ENCODE results near the gene PMPCA. TPM values are rescaled to one million over a fixed set of nuclear protein-coding genes. Genes with fewer than 3 reads are reported as not detected.

The PMPCA gene
- total RNA-seq, 1 experiment from 2014 or later: 87.1 TPM

GRCh38 chr9:136426787-136427186, 16.3 kb downstream of the PMPCA start:
- H3K9me3 ChIP-seq (replicated peaks): no peaks in the 10 kb centered on the region
- H3K36me3 ChIP-seq: peaks cover 59% of the 10 kb centered on the region
- no peak for DNase-seq

GRCh38 chr9:136429075-136429628, 18.7 kb downstream of the PMPCA start:
- Histone ChIP-seq H3K27me3 (no peaks in the 10 kb centered on the region), H3K9me3 (replicated peaks) (no peaks in the 10 kb centered on the region), H3K27ac (no peak overlapping the region), H3K36me3 (peaks cover 46% of the 10 kb centered on the region), H3K4me3 (no peak overlapping the region), H3K4me1 (no peaks in the 10 kb centered on the region)
- DNase-seq: no peak

More at GRCh38 chr9:136426787-136427186, 16.3 kb downstream of the PMPCA start:
- no peak overlapping the region for H3K4me3 ChIP-seq
- no peak overlapping the region for H3K27ac ChIP-seq
- H3K4me1 ChIP-seq: no peaks in the 10 kb centered on the region
- no peaks in the 10 kb centered on the region for H3K27me3 ChIP-seq

GRCh38 chr9:136429683-136430491, 19.4 kb downstream of the PMPCA start:
- Histone ChIP-seq H3K4me1 (no peaks in the 10 kb centered on the region), H3K36me3 (peaks cover 41% of the 10 kb centered on the region), H3K27ac (no peak overlapping the region), H3K4me3 (no peak overlapping the region), H3K27me3 (no peaks in the 10 kb centered on the region), H3K9me3 (replicated peaks) (no peaks in the 10 kb centered on the region)
- DNase-seq: no peak

- Histone ChIP-seq H3K36me3 (peaks cover 38% of the 10 kb centered on the region), H3K4me3 (no peak overlapping the region), H3K4me1 (no peaks in the 10 kb centered on the region), H3K27me3 (no peaks in the 10 kb centered on the region), H3K27ac (no peak overlapping the region), H3K9me3 (replicated peaks) (no peaks in the 10 kb centered on the region)
- DNase-seq: no peak
These were observed 20.3 kb downstream of the PMPCA start for GRCh38 chr9:136430588-136431234.

GRCh38 chr9:136431782-136432350, 21.4 kb downstream of the PMPCA start:
- no peak for DNase-seq
- Histone ChIP-seq H3K27me3 (no peaks in the 10 kb centered on the region), H3K9me3 (replicated peaks) (no peaks in the 10 kb centered on the region), H3K4me1 (no peaks in the 10 kb centered on the region), H3K36me3 (peaks cover 32% of the 10 kb centered on the region), H3K4me3 (no peak overlapping the region), H3K27ac (no peak overlapping the region)

- no peaks in the 10 kb centered on the region for H3K27me3 ChIP-seq
- DNase-seq: no peak
- no peak overlapping the region for H3K4me3 ChIP-seq
- H3K9me3 ChIP-seq (replicated peaks): no peaks in the 10 kb centered on the region
- peaks cover 3% of the 10 kb centered on the region; the same call in 1 of the 2 replicates for H3K4me1 ChIP-seq
- H3K36me3 ChIP-seq: peaks cover 35% of the 10 kb centered on the region
- H3K27ac ChIP-seq: no peak overlapping the region
These were observed 22.1 kb downstream of the PMPCA start for GRCh38 chr9:136432591-136432990.

- no peak for DNase-seq
- H3K36me3 ChIP-seq: peaks cover 32% of the 10 kb centered on the region
- no peaks in the 10 kb centered on the region for H3K9me3 ChIP-seq (replicated peaks)
- H3K4me3 ChIP-seq: no peak overlapping the region
- no peaks in the 10 kb centered on the region for H3K27me3 ChIP-seq
- no peak overlapping the region for H3K27ac ChIP-seq
- H3K4me1 ChIP-seq: peaks cover 9% of the 10 kb centered on the region; the same call in 1 of the 2 replicates
These were observed 22.7 kb downstream of the PMPCA start for GRCh38 chr9:136433043-136433715.

- no peak for DNase-seq
- Histone ChIP-seq H3K4me3 (no peak overlapping the region), H3K4me1 (peaks cover 9% of the 10 kb centered on the region; the same call in 1 of the 2 replicates), H3K27me3 (no peaks in the 10 kb centered on the region), H3K27ac (no peak overlapping the region), H3K9me3 (replicated peaks) (no peaks in the 10 kb centered on the region), H3K36me3 (peaks cover 27% of the 10 kb centered on the region)
These were observed 23.6 kb downstream of the PMPCA start for GRCh38 chr9:136433849-136434579.

GRCh38 chr9:136434580-136435169, 24.2 kb downstream of the PMPCA start:
- H3K27ac ChIP-seq: no peak overlapping the region
- peaks cover 9% of the 10 kb centered on the region; the same call in 1 of the 2 replicates for H3K4me1 ChIP-seq
- H3K36me3 ChIP-seq: peaks cover 22% of the 10 kb centered on the region
- no peaks in the 10 kb centered on the region for H3K9me3 ChIP-seq (replicated peaks)
- no peaks in the 10 kb centered on the region for H3K27me3 ChIP-seq
- no peak for DNase-seq
- H3K4me3 ChIP-seq: no peak overlapping the region

- no peak overlapping the region for H3K4me3 ChIP-seq
- peaks cover 18% of the 10 kb centered on the region for H3K36me3 ChIP-seq
- H3K9me3 ChIP-seq (replicated peaks): no peaks in the 10 kb centered on the region
- H3K27me3 ChIP-seq: no peaks in the 10 kb centered on the region
- H3K4me1 ChIP-seq: peaks cover 22% of the 10 kb centered on the region
- no peak for DNase-seq
- H3K27ac ChIP-seq: no peak overlapping the region
These were observed 25.7 kb downstream of the PMPCA start for GRCh38 chr9:136436055-136436634.

GRCh38 chr9:136437430-136437829, 27.0 kb downstream of the PMPCA start:
- Histone ChIP-seq H3K27me3 (no peaks in the 10 kb centered on the region), H3K4me3 (peak overlapping the region; percentile 87), H3K27ac (no peak overlapping the region), H3K4me1 (peaks cover 22% of the 10 kb centered on the region), H3K9me3 (replicated peaks) (no peaks in the 10 kb centered on the region), H3K36me3 (peaks cover 19% of the 10 kb centered on the region)
- DNase-seq: no peak

GRCh38 chr9:136437839-136438547, 27.5 kb downstream of the PMPCA start:
- peaks cover 23% of the 10 kb centered on the region for H3K36me3 ChIP-seq
- peak overlapping the region; percentile 87 for H3K4me3 ChIP-seq
- no peak overlapping the region; the same call in 1 of the 2 replicates for H3K27ac ChIP-seq
- H3K4me1 ChIP-seq: peaks cover 22% of the 10 kb centered on the region
- DNase-seq: no peak
- no peaks in the 10 kb centered on the region for H3K27me3 ChIP-seq
- H3K9me3 ChIP-seq (replicated peaks): no peaks in the 10 kb centered on the region
